Posterior cingulate gyrus (tissue), 11 donors: ENCODE measurements around the gene SH2B2.
A peak's percentile ranks its signal among the peaks of the same experiment; 100 is the strongest.

Source experiments
- DNase-seq, 10 donors: peaks; one replicate each; pipeline versions ENCODE4 v3.0.0 to v3.0.0-alpha.2; 2020 to 2021; ENCODE audit warnings: mixed read lengths in 3 of 10
- intact Hi-C: fragments of 100-400 bp; cut with DNase I; formaldehyde crosslinking; loops from one replicate; pipeline ENCODE4 v1.15.1; 2023

SH2B2 gene

DNA sequence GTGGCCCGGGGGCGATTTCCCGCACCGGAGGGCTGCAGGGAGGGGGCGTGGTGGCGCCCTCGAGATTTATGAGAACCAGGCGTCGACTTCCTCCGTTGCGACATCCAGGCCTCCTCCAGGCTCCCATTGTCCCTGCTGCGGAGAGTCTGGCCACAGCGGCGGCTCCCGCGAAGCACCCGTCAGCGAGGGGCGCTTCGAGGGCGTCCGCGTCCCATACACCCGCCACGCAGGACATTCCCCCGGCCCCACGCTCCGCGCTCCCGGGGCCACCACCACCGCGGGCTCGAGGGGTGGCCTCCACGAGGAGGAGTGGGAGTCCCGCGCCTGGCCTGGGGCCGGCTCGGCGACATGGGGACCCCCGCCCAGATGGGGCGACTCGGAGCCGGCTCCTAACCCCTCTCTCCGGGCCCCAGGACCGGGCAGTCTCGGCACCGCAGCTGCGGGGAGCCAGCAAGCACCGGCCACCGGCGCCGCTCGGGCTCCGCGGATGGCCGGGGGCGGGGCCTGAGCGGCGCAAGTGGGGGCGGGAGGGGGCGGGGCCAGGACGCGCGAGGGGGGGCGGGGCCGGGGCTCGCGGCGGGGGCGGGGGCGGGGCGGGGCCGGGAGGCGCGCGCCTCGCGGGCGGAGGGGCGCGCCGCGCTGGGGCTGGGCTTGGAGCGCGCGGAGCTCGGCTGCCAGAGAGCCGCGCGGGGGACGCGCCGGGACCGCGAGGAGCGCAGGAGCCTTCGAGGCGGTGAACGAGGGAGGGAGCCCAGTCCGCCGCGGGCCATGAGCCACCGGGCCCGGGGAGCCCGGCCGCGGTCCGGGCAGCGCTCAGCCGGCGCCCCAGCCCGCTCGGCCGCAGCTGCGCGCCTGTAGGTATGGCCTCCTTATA is at the start of gene SH2B2:
SH2B2 (plus strand) TSS at position 632 of the 874 bp plus-strand sequence. CDS start 13,683 bp downstream, outside the sequence.
- intact Hi-C loops, result no loop called here
- DNase-seq, result peak in 5 of 10 donors; percentile 17 to 91 (median 38)

DNA sequence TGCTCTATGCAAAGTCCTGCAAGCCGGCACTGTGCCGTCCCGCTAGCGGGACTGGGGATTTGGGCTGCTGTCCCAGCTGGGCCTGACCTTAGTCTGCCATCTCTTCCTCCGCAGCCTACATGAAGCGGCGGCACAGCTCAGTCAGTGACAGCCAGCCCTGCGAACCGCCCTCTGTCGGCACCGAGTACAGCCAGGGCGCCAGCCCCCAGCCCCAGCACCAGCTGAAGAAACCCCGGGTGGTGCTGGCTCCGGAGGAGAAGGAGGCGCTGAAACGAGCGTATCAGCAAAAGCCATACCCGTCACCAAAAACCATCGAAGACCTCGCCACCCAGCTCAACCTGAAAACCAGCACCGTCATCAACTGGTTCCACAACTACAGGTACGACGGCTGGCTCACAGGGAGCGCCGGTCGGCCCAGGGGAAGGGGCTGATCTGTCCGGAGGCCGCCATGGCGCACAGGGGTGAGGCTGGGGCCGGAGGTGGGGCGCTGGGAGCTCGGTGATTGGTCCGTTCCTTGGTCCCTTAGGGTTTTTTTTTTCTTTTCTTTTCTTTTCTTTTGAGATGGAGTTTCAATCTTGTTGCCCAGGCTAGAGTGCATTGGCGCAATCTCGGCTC is 47.4 kb upstream of the SH2B2 start:
- intact Hi-C loops, result no loop called here
- peak in 1 of 10 donors; percentile 58 for DNase-seq

DNA sequence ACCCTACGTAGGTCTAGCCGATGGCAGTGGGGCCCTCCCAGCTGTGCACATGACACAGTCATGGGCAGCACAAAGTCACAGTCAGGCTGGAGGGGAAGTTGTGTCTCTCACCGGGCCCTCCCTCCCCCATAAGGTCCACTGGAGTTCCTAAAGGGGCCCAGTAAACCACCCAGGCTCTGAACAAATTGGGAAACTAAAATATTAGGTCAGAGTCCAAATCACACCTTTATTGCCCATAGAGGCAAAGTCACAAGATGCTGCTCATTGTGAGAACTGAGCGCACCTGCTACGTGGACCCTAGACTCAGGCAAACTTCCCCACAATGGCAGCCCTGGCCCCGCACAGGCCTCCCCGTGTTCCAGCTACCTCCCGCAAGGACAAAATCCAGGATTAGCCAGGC is 45.2 kb upstream of the SH2B2 start:
- DNase-seq, result no peak
- intact Hi-C loops, result no loop called here

DNA sequence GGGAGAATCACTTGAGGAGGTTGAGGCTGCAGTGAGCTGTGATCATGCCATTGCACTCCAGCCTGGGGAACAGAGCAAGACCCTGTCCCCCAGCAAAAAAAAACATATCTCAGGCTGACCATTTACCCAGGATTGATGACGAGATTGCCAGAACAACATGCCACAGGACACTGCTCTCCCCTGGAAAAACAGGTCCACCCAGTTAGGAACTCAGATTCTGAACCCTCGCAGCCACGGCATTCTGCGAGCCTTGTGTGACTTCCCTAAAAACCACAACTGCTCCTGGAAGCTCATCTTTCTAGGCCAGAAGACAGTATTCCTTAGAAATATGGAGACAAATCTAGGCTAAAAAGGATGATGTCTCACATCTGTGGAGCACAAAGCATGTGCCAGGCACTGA is 42.1 kb upstream of the SH2B2 start:
- no peak for DNase-seq
- intact Hi-C loops, result no loop called here

DNA sequence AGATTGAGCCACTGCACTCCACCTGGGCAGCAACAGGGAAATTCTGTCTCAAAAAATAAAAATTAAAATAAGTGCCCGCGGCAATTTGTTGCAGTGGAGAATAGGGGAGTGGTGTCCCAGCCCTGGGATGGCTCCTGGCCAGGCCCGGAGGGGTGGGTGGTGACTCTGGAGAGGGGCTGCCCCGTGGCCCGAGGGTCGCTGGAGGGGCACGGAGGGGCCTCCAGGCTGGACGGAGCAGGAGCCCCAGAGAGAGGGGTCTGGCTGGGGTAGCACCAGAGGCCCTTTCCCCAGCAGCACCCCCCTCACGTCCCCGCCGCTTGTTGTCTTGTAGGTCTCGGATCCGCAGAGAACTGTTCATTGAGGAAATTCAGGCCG is 38.6 kb upstream of the SH2B2 start:
- intact Hi-C loops, result no loop called here
- DNase-seq, result no peak

DNA sequence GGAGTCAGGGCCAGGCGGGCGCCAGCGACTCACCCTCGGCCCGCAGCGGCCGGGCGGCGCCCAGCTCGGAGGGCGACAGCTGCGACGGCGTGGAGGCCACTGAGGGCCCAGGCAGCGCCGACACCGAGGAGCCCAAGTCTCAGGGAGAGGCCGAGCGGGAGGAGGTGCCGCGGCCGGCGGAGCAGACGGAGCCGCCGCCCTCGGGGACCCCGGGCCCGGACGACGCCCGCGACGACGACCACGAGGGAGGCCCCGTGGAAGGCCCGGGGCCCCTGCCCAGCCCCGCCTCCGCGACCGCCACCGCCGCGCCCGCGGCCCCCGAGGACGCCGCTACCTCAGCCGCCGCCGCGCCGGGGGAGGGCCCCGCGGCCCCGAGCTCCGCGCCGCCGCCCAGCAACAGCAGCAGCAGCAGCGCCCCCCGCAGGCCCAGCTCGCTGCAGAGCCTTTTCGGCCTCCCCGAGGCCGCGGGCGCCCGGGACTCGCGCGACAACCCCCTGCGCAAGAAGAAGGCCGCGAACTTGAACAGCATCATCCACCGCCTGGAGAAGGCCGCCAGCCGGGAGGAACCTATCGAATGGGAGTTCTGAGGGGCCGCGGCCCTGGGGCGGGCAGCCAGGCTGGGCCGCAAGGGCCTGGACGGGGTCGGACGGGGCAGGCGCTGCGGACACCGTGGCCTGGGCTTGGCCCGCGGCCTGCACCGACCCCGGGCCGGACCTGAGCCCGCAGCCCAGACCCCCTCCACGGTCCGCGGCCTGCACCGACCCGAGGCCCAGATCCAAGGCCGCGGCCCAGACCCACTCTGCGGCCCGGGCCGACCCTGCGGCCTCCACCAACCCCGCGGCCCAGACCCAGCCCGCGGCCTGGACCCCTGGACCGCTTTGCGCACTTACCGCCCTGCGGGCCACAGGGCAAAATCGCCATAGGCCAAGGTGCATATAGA is 37.9 kb upstream of the SH2B2 start:
- intact Hi-C loops, result no loop called here
- peak in 1 of 10 donors; percentile 37 for DNase-seq

DNA sequence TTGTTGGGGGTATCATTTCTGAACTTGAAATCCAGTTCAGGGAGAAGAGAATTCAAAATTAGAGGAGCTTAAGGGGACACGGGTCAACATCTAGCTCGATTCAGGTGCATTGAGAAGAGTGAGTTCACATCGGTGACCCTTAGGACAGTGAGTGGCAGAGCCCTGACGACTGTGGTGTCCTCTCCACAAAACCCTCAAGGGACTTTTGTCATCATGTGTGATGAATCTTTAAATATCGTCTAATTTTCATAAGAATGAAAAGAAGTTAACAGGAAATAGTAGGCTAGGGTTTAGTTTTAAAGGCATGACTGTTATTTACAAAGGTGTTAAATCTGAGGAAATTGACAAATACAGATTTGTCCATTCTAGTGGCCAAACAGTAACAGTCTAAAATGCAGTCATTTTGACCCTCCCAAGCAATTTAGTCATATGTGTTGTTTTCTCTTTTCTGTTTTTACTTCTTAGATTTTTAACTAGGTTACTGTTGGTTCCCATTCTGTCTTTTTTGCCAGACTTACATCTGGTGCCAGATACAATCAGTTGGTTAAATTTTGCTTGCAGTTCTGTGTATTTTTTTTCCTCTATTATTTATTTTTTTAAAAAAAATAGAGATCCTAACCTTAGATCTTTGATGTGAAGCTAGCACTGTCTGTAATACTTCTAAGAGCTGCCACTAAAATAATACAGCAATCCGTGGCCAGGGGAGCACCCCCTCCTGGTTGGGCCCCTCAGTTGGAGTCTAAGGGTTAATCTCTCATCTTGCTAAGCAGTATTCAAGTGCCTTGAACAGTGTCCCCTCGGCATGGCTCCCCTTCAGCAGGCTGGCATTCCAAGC is 34.9 kb upstream of the SH2B2 start:
- intact Hi-C loops, result no loop called here
- DNase-seq, result no peak

DNA sequence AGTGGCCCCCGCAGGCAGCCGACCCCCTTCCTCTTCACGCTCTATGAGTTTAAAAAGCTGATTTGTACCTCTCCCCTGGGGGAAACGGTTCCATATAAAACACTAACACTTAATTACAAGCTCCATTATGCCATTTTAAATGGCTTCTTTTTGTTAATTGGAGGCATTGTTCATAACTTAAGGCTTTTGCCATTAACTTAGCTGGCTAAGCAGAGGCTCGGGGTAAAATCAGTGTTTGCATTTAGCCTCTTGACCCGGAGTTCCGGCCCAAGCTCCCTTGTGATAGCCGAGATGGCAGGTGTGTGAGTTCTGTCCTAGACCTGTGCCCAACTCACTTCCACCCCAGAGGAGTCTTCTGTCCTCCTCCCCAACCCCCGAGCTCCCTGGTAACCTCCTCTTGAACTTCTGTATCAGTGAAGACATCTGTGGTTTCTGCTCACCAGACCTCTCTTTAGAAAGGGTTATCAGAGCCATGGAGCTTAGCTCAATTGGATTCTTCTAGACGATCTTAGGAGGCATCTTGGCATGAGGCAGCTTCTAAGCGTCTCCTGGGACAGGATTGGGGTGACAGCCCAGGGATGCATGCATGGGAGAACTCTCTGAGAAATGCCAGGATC is 34.2 kb upstream of the SH2B2 start:
- intact Hi-C loops, result no loop called here
- no peak for DNase-seq

DNA sequence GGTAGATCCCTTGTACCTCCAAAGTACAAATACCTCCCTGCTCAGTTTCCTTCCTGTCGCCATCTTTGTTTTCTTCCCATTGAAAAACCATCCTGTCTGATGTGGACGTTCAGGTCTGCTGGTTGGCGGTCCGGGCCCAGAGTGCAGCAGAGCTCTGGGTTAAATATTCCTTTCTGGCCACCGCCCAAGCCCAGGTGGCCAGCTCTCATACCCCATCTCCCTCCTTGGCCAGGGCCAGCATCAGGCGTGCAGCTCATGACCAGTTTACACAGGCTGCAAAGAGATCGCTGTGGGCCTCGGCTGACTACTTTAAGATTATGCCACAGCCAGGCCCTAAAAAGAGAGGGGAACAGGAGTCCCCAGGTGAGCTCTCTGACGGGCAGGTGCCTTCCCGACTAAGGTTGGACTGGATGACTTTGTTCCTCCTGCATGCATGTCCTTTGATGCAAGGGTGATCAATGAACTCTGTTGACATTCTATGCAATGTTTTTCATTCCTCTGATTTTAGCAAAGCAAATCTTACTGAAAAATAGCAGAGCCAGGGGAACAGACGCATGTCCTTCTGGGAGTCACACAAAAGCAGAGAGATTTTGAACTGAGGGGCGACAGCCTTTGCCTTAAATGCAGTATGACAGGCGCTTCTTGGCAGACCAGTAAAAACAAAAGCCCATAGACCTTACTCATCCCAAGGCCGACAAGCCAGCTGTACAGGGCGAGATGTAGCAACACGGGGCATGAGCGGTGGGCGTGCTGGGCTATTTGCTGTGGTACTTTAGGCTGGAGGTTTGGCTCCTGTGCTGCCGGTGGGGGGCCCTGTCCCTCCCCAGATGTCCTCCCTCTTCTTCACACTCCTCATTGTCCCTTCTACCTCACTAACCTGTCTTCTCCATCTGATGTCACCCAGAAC is 33.3 kb upstream of the SH2B2 start:
- intact Hi-C loops, result no loop called here
- DNase-seq, result peak in 1 of 10 donors; percentile 24

DNA sequence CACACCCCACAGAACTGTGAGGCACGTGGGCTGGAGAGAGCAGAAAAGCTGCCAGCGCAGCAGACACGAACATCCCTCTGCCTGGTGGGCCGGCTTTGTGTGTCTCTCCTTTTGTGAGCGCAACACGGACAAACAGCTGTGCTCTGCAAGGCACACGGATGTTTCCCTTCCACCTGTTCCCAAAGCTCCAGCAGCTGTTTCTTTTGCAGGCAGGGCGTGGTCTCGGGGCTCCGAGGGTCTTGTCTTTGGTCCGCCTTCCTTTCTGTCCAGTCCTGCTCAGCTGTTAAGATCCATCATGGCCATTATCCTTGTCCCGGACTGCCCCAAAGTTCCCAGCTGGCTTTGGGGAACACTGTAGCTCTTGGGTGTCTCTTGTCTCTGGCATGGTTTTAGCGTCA is 32.7 kb upstream of the SH2B2 start:
- intact Hi-C loops, result no loop called here
- peak in 1 of 10 donors; percentile 40 for DNase-seq

DNA sequence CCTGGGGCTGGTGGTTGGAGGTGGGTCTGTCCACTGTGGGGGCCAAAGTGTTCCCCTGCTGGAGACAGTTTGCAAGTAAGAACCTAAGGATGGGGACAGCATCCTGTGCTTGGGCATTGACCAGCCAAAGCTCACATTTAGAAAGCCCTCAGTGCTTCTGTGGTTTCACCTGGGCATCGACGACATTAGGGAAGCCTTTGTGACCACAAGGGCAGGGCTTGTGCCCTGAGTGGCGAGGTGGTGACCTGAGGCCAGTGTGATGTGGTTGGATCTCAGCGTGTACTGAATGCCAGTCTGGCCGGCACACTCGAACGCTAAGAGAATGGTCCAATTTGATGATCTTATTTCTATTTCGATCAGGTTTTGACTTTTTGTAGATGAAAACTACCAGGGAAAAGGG is 32.1 kb upstream of the SH2B2 start:
- intact Hi-C loops, result no loop called here
- peak in 1 of 10 donors; percentile 39 for DNase-seq

DNA sequence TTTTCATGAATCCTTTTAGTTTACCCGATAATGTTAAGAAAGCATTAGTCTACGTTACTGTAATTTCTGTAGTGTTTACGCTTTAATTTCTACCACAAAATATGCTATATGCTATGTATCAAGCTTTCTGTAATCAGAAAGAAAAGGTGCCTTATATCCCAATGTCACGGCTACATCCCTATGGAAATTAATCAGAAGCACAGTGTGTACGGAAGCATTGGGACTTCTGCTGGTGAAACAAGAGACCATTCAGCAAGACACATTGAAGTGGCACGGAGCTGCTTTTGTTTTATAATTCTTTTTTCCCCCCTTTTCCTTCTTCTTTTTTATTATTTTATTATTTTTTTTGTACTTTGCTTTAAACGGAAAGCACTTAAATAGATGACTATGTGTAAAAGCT is 31.2 kb upstream of the SH2B2 start:
- intact Hi-C loops, result no loop called here

DNA sequence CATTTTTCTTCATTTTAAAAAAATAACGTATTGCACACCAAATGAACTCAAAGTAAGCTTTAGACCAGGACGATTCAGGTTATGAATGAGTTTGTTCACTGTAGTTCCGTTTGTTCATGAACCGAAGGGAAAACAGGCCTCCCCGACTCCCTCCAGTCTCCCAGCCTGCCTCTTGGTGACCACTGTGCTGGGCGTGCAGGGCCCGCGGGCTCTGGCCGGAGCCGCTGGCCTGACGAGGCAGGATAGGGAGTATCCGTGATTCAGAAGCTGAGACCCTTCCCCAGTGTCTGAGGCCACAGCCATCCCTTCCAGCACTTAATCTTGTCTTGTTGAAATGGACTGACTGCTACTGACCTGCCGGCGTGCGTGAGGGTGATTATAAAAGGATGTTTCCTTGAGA is 30.8 kb upstream of the SH2B2 start:
- intact Hi-C loops, result no loop called here
- DNase-seq, result peak in 1 of 10 donors; percentile 55

More for the DNA sequence above, 31.2 kb upstream of the SH2B2 start:
- DNase-seq, result no peak

DNA sequence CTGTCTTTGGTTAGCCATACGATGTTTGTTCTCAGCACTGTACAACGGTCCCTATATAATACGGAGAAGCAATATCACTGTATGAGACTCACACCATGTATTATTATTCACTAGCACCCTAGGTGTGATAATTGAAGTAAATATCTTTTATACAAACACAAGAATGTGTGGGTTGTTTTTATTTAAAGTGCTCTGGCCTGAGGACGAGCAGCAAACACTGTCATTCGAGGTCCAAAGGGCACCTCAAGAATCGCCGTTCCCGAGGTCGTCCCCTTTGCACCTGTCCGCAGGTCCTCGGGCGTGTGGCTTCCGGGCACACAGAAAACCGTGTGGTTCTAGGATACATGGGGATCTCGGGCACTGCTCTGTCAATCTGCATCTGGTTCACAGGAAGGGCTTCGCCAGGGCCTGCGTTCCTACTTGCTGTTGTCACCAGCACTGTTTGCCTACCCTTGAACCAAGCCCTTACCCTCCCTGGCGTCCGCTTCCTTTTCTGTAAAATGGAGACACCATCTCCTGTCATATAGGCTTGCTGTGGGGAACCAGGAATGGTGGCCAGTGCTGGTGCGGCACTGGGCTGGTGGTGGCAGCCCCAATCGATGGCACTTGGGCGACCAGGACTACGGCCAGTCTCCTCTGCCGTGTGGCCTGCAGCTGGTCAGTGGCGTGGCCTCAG is 28.5 kb upstream of the SH2B2 start:
- intact Hi-C loops, result no loop called here
- DNase-seq, result peak in 1 of 10 donors; percentile 47

DNA sequence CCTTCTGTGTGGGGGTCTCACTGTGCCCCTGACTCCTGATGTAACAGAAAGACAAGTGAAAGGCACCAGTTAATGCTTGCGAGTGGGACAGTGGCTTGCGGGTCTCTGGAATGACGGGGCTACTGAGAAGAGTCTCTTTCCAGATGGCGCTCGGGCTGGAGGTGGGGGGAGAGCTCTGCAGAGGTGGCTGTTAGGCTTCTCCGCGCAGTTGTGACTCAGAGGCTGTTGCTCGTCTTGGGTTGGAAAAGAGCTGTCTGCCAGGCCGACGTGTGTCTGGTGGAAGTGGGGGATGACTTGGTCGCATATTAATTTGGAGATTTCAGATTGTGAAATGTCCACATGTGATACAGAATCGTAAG is 27.9 kb upstream of the SH2B2 start:
- intact Hi-C loops, result no loop called here
- DNase-seq, result peak in 1 of 10 donors; percentile 29

DNA sequence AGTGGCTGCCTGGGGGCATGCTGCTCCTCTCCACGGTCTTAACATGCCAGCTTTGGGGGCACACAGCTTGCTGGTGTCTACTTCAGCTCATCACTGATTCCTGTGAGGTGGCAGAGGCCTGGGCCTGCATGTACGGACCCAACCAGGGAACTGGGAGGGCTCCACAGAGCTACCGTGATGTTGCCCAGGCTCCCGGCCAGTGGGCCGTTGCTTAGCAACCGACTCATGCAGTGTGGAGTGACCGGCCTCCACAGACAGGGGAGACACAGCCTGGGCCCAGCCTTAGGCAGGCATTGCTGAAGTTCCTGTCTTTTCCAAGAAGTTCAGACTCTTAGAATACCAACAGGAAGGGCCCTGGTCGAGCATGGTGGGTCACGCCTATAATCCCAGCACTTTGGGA is 25.8 kb upstream of the SH2B2 start:
- intact Hi-C loops, result no loop called here
- peak; percentile 33 to 95 (median 64) for DNase-seq

DNA sequence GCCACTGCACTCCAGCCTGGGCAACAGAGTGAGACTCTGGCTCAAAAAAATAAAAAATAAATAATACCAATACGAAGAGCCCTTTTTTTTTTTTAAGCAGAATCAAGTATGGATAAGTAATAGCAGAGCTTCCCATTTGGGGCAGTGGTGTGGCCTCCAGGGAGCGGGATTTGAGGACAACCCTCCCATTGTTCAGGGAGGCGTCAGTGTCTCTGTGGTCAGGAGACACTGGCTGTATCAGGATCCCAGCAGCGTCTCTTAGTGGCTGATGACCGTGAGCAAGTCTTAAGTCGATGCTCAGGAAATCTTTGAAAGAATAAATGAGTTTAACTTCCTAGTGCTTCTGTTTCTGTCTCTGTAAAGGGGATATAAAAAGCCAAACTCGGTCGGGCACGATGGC is 25.2 kb upstream of the SH2B2 start:
- peak in 1 of 10 donors; percentile 74 for DNase-seq
- intact Hi-C loops, result no loop called here

DNA sequence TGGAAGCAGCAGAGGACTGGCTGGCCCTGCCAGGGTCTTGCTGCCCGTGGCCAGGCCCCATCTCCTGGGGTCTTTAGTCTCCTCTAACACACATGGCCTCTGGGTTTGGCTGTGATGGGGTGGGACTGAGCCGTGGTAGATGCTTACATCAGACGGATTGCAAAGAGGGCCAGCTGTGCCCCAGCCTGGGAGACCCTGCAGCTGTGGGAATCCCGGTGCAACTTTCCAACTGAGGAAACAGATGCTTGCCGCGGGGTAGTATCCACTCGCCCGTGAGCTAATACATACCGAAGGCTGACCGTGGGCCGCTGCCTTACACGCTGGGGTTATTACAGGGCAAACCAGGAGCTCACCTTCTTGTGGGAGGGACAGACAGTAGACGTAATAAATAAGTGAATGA is 24.1 kb upstream of the SH2B2 start:
- DNase-seq, result peak in 1 of 10 donors; percentile 48
- intact Hi-C loops, result no loop called here
